ENCODE measurements around the gene CNTLN. TPM values are rescaled to one million over a fixed set of nuclear protein-coding genes. Genes with fewer than 3 reads are reported as not detected.

The CNTLN gene
- total and polyA plus RNA-seq, 2 experiments from 2014 or later = 3.6 to 9.2 TPM

DNA sequence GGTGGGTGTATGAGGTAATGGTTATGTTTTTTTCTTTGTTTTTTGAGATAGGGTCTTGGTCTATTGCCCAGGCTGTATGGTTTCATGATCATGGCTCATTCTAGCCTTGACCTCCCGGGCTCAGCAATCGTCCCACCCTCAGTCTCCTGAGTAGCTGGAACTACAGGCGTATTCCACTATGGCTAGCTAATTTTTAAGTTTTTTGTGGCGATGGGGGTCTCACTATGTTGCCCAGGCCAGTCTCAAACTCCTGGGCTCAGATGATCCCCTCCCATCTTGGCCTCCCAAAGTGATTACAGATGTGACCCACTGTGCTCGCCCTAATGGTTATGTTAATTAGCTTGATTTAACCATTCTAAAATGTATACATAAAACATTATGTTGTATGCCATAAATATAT is 5.6 kb downstream of the CNTLN start:
- Histone ChIP-seq H3K27me3 (no peaks in the 10 kb centered on the region), H4K20me1 (ENCODE audit: insufficient read depth, poor library complexity, severe bottlenecking) (no peaks in the 10 kb centered on the region), H3K36me3 (replicated peaks; ENCODE audit: insufficient read depth, low read depth) (no peaks in the 10 kb centered on the region), H3K4me2 (no peak overlapping the region), H3K9me2 (replicated peaks; ENCODE audit: insufficient read depth) (no peaks in the 10 kb centered on the region), H3K4me3 (no peak overlapping the region), H3K79me2 (peaks cover 37% of the 10 kb centered on the region), H3K9me3 (ENCODE audit: low read depth) (no peaks in the 10 kb centered on the region), H2AFZ (no peak overlapping the region), H3K4me1 (ENCODE audit: insufficient read depth) (no peaks in the 10 kb centered on the region), H3K27ac (no peak overlapping the region)
- DNase-seq (ENCODE audit: low spot score) = no peak
- TF ChIP-seq EZH2 (IDR thresholded peaks at IDR 0.05; ENCODE audit: borderline replicate concordance) (no peak), EZH2phosphoT487 (IDR thresholded peaks at IDR 0.05; ENCODE audit: low read depth, severe bottlenecking, unreplicated experiment) (no peak)
- TF ChIP-seq, protein P1, sequence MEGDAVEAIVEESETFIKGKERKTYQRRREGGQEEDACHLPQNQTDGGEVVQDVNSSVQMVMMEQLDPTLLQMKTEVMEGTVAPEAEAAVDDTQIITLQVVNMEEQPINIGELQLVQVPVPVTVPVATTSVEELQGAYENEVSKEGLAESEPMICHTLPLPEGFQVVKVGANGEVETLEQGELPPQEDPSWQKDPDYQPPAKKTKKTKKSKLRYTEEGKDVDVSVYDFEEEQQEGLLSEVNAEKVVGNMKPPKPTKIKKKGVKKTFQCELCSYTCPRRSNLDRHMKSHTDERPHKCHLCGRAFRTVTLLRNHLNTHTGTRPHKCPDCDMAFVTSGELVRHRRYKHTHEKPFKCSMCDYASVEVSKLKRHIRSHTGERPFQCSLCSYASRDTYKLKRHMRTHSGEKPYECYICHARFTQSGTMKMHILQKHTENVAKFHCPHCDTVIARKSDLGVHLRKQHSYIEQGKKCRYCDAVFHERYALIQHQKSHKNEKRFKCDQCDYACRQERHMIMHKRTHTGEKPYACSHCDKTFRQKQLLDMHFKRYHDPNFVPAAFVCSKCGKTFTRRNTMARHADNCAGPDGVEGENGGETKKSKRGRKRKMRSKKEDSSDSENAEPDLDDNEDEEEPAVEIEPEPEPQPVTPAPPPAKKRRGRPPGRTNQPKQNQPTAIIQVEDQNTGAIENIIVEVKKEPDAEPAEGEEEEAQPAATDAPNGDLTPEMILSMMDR (IDR thresholded peaks at IDR 0.05; ENCODE audit: poor library complexity) = no peak
- 94% methylated on average over 5 of the region's 5 CpGs for WGBS (ENCODE audit: low lambda C conversion rate, missing lambda C conversion rate)

- no peak overlapping the region for H2AFZ ChIP-seq
- no peak overlapping the region for H3K4me2 ChIP-seq
- H3K4me1 ChIP-seq (ENCODE audit: insufficient read depth) = no peaks in the 10 kb centered on the region
- H3K36me3 ChIP-seq (replicated peaks; ENCODE audit: insufficient read depth, low read depth) = peaks cover 2% of the 10 kb centered on the region
- 85% methylated on average over 3 of the region's 3 CpGs for WGBS (ENCODE audit: low lambda C conversion rate, missing lambda C conversion rate)
- H3K27me3 ChIP-seq = no peaks in the 10 kb centered on the region
- no peaks in the 10 kb centered on the region for H3K9me2 ChIP-seq (replicated peaks; ENCODE audit: insufficient read depth)
- TF ChIP-seq, protein P1 (IDR thresholded peaks at IDR 0.05; ENCODE audit: poor library complexity) = no peak
- TF ChIP-seq EZH2phosphoT487 (IDR thresholded peaks at IDR 0.05; ENCODE audit: low read depth, severe bottlenecking, unreplicated experiment) = no peak
- no peak for TF ChIP-seq EZH2 (IDR thresholded peaks at IDR 0.05; ENCODE audit: borderline replicate concordance)
- peaks cover 3% of the 10 kb centered on the region for H3K79me2 ChIP-seq
- DNase-seq (ENCODE audit: low spot score) = no peak
- no peaks in the 10 kb centered on the region for H4K20me1 ChIP-seq (ENCODE audit: insufficient read depth, poor library complexity, severe bottlenecking)
- H3K27ac ChIP-seq = no peak overlapping the region
- no peaks in the 10 kb centered on the region for H3K9me3 ChIP-seq (ENCODE audit: low read depth)
- H3K4me3 ChIP-seq = no peak overlapping the region
Observed at GRCh38 chr9:17148324-17148723, 13.5 kb downstream of the CNTLN start.

DNA sequence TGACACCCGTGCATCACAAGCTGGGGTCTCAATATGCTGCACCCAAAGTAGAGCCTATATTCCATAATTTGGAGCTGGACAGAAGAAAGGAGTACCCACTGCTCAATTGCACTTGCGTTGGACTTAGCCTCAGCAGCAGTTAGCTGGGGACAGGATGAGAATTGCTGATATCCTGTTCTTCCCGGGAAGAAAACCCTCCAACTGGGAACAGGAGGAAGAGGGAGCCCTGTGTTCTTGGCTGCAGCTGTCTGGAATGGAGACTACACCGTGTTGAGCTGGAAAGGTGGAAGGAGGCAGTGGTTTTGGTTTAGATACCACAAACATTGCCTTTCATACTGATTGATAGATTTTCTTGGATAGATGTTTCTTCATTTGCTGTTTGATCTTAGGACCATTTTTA is 24.6 kb downstream of the CNTLN start:
- Histone ChIP-seq H3K27ac (no peak overlapping the region), H3K9me3 (ENCODE audit: low read depth) (no peaks in the 10 kb centered on the region), H3K36me3 (replicated peaks; ENCODE audit: insufficient read depth, low read depth) (no peaks in the 10 kb centered on the region), H4K20me1 (ENCODE audit: insufficient read depth, poor library complexity, severe bottlenecking) (no peaks in the 10 kb centered on the region), H3K27me3 (no peaks in the 10 kb centered on the region), H3K79me2 (no peaks in the 10 kb centered on the region), H3K4me1 (ENCODE audit: insufficient read depth) (no peaks in the 10 kb centered on the region), H2AFZ (no peak overlapping the region), H3K9me2 (replicated peaks; ENCODE audit: insufficient read depth) (no peaks in the 10 kb centered on the region), H3K4me3 (no peak overlapping the region), H3K4me2 (no peak overlapping the region)
- no peak for TF ChIP-seq EZH2 (IDR thresholded peaks at IDR 0.05; ENCODE audit: borderline replicate concordance)
- TF ChIP-seq EZH2phosphoT487 (IDR thresholded peaks at IDR 0.05; ENCODE audit: low read depth, severe bottlenecking, unreplicated experiment) = no peak
- TF ChIP-seq, protein P1 (IDR thresholded peaks at IDR 0.05; ENCODE audit: poor library complexity) = no peak
- DNase-seq (ENCODE audit: low spot score) = no peak
- WGBS (ENCODE audit: low lambda C conversion rate, missing lambda C conversion rate) = 89% methylated on average over 4 of the region's 4 CpGs

- Histone ChIP-seq H3K79me2 (no peaks in the 10 kb centered on the region), H3K4me3 (no peak overlapping the region), H3K4me1 (ENCODE audit: insufficient read depth) (no peaks in the 10 kb centered on the region), H2AFZ (no peak overlapping the region), H3K9me2 (replicated peaks; ENCODE audit: insufficient read depth) (no peaks in the 10 kb centered on the region), H4K20me1 (ENCODE audit: insufficient read depth, poor library complexity, severe bottlenecking) (no peaks in the 10 kb centered on the region), H3K36me3 (replicated peaks; ENCODE audit: insufficient read depth, low read depth) (no peaks in the 10 kb centered on the region), H3K27ac (no peak overlapping the region), H3K9me3 (ENCODE audit: low read depth) (no peaks in the 10 kb centered on the region), H3K4me2 (no peak overlapping the region), H3K27me3 (no peaks in the 10 kb centered on the region)
- TF ChIP-seq EZH2phosphoT487 (IDR thresholded peaks at IDR 0.05; ENCODE audit: low read depth, severe bottlenecking, unreplicated experiment) (no peak), EZH2 (IDR thresholded peaks at IDR 0.05; ENCODE audit: borderline replicate concordance) (no peak)
- TF ChIP-seq, protein P1 (IDR thresholded peaks at IDR 0.05; ENCODE audit: poor library complexity) = no peak
- DNase-seq (ENCODE audit: low spot score) = no peak
Observed at GRCh38 chr9:17160327-17160726, 25.5 kb downstream of the CNTLN start.

All from hepatocyte (in vitro differentiated cells).